Thymus (tissue), 11 donors: ENCODE measurements around the gene AQP5. TPM values are rescaled to one million over a fixed set of nuclear protein-coding genes. Genes with fewer than 3 reads are reported as not detected.

Source experiments
- DNase-seq, 9 donors: peaks; one replicate each; pipeline ENCODE4 v3.0.0-alpha.2; 2013; ENCODE audit warnings: low spot score in 9 of 9, low read depth in 6 of 9, missing footprints in 1 of 9
- H3K27ac ChIP-seq, 2 donors: one replicate each; pipeline ENCODE4 v1.5.1; 2013; ENCODE audit warnings: control low read depth in 1 of 2, low read depth in 1 of 2, low read length in 1 of 2, mild to moderate bottlenecking in 1 of 2, moderate library complexity in 1 of 2
- H3K27me3 ChIP-seq, 2 donors: one replicate each; pipeline ENCODE4 v1.5.1; 2013; ENCODE audit warnings: low read length in 1 of 2; ENCODE audit not compliant: control insufficient read depth in 2 of 2, insufficient read depth in 1 of 2
- H3K36me3 ChIP-seq, 2 donors: one replicate each; pipeline ENCODE4 v1.5.1; 2013; ENCODE audit warnings: low read length in 1 of 2, mild to moderate bottlenecking in 1 of 2, moderate library complexity in 1 of 2; ENCODE audit not compliant: control insufficient read depth in 2 of 2, insufficient read depth in 2 of 2
- H3K4me1 ChIP-seq, 2 donors: one replicate each; pipeline ENCODE4 v1.5.1; 2013; ENCODE audit warnings: low read length in 2 of 2; ENCODE audit not compliant: control insufficient read depth in 2 of 2, insufficient read depth in 2 of 2
- H3K4me3 ChIP-seq, 2 donors: one replicate each; pipeline ENCODE4 v1.5.1; 2013; ENCODE audit warnings: low read length in 2 of 2, control low read depth in 1 of 2, mild to moderate bottlenecking in 1 of 2
- H3K9me3 ChIP-seq, 2 donors: one replicate each; pipeline ENCODE4 v1.5.1; 2013; ENCODE audit warnings: low read length in 1 of 2, mild to moderate bottlenecking in 1 of 2; ENCODE audit not compliant: control insufficient read depth in 2 of 2, insufficient read depth in 1 of 2
- WGBS: extraction: QIAGEN DNeasy Blood & Tissue Kit; methylation state at CpG from one replicate; pipeline ENCODE4 v1.1.7; 2013; 5-methylcytosine and 5-hydroxymethylcytosine counted together
- polyA plus RNA-seq: library from polyadenylated mRNA; stranded (reverse); fragments of 200-250 nt; gene quantifications from one replicate; pipeline ENCODE4 v1.2.3, GENCODE V29; 2013
- total RNA-seq: library from RNA; stranded (reverse); fragments of 120-200 nt; gene quantifications from one replicate; pipeline ENCODE4 v1.2.4, GENCODE V29; 2013
- donor health status: healthy.

AQP5 gene
- total and polyA plus RNA-seq, 2 donors: 0.09 to 0.37 TPM

DNA sequence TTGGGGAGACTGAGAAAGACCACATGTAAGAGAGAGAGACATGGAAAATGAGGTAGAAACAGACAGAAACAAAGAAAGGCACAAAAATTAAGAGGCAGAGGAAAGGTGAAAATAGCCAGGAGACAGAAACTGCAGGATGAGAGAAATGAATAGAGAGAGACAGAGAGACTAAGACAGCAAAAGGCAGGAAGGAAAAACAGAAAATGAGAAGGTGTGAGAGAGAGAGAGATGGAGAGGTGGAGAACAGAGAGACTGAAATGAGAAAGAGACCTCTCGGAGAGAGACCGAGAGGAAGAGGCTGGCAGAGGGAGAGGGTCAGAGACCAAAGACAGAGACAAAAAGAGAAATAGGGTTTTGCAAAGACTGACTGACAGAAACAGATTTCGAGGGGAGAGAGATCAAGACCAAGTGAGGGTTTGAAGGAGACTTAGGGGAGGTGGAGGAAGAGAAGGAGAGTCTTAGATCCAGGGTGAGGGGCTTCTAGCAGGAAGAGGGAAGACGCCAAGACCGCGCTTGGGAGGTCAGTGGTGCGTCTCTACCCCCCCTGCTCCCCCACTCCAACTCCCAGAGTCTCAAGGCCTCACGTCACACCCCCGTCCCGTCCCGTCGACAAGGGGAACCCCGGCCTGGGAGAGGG lies 1.1 kb upstream of the AQP5 start:
- no peak overlapping the region for H3K27ac ChIP-seq
- H3K4me1 ChIP-seq: peaks cover 6 to 12% of the 10 kb centered on the region in 2 donors
- DNase-seq: no peak
- H3K4me3 ChIP-seq: no peak overlapping the region
- no peaks in the 10 kb centered on the region for H3K36me3 ChIP-seq
- 33% methylated on average over 13 of the region's 13 CpGs for WGBS
- H3K27me3 ChIP-seq: peaks cover 81 to 97% of the 10 kb centered on the region in 2 donors
- no peaks in the 10 kb centered on the region for H3K9me3 ChIP-seq

DNA sequence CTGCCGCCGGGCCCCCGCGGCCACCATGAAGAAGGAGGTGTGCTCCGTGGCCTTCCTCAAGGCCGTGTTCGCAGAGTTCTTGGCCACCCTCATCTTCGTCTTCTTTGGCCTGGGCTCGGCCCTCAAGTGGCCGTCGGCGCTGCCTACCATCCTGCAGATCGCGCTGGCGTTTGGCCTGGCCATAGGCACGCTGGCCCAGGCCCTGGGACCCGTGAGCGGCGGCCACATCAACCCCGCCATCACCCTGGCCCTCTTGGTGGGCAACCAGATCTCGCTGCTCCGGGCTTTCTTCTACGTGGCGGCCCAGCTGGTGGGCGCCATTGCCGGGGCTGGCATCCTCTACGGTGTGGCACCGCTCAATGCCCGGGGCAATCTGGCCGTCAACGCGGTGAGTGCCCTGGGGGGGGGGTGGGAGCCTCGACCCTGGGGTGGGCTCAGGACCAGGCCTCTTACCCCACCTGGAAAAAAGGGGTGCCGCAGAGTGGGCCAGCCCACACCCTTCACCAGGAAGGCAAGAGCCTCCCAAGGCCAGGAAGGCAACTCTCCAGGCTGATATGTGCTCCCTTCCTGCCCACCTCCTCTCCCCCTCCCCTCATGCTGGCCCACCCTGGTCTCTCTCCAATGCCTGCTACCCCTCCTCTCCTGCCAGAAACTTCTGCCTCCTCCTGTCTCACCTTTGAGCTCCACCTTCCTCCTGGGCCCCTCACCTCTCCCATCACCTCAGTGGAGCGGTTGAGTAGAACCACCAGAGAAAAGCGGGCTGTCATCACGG lies 507 bp downstream of the AQP5 start:
- H3K36me3 ChIP-seq: no peaks in the 10 kb centered on the region
- 57% methylated on average over 37 of the region's 37 CpGs for WGBS
- H3K4me1 ChIP-seq: peaks cover 7 to 14% of the 10 kb centered on the region in 2 donors
- no peak overlapping the region for H3K4me3 ChIP-seq
- DNase-seq: no peak
- peaks cover 75 to 97% of the 10 kb centered on the region in 2 donors for H3K27me3 ChIP-seq
- H3K27ac ChIP-seq: no peak overlapping the region
- H3K9me3 ChIP-seq: no peaks in the 10 kb centered on the region

- Histone ChIP-seq H3K27me3 (peaks cover 70 to 97% of the 10 kb centered on the region in 2 donors), H3K36me3 (no peaks in the 10 kb centered on the region), H3K4me1 (peaks cover 11 to 22% of the 10 kb centered on the region in 2 donors), H3K9me3 (no peaks in the 10 kb centered on the region), H3K4me3 (no peak overlapping the region), H3K27ac (no peak overlapping the region)
- DNase-seq: no peak
- WGBS: 89% methylated on average over 21 of the region's 21 CpGs
Observed at GRCh38 chr12:49962861-49963765, 1.4 kb downstream of the AQP5 start.

DNA sequence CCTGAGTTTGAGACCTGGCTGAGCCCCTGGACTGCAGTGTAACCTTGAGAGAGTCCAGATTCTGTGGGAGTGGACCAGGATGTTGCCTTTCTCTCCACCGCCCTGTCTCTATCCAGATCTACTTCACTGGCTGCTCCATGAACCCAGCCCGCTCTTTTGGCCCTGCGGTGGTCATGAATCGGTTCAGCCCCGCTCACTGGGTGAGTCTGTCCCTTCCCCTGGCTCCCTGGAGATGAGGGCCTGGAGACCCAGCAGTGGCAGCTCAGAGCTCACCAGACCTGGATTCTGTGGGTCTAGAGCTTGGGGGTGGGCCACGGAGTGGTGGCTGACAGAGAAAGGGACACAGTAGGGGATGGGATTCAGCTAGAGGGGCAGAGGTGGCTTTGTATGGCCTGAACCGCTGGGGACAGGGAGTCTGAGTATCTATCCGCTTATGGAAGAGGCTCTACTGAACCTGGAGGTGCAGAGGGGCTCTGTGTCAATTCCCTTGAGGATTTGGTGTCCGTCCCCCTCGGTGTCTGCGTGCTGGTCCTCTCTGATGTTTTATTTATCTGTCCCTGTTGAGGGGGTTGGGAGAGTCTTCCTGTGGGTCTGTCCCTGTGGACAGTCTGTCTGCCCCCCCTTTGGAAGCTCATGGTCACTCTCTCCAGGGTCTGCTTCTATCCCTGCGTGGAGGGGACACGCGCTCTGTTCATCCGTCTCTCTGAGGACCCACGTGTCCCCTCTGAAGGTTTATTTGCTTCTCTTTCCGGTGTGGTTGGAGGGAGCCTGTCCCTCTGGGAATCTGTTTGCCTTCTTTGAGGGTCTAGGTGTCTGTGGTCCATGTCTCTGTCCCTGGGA lies 2.5 kb downstream of the AQP5 start:
- Histone ChIP-seq H3K9me3 (no peaks in the 10 kb centered on the region), H3K4me1 (peaks cover 11 to 22% of the 10 kb centered on the region in 2 donors), H3K27me3 (peaks cover 62 to 97% of the 10 kb centered on the region in 2 donors), H3K27ac (no peak overlapping the region), H3K36me3 (no peaks in the 10 kb centered on the region), H3K4me3 (no peak overlapping the region)
- no peak for DNase-seq
- 85% methylated on average over 17 of the region's 17 CpGs for WGBS

DNA sequence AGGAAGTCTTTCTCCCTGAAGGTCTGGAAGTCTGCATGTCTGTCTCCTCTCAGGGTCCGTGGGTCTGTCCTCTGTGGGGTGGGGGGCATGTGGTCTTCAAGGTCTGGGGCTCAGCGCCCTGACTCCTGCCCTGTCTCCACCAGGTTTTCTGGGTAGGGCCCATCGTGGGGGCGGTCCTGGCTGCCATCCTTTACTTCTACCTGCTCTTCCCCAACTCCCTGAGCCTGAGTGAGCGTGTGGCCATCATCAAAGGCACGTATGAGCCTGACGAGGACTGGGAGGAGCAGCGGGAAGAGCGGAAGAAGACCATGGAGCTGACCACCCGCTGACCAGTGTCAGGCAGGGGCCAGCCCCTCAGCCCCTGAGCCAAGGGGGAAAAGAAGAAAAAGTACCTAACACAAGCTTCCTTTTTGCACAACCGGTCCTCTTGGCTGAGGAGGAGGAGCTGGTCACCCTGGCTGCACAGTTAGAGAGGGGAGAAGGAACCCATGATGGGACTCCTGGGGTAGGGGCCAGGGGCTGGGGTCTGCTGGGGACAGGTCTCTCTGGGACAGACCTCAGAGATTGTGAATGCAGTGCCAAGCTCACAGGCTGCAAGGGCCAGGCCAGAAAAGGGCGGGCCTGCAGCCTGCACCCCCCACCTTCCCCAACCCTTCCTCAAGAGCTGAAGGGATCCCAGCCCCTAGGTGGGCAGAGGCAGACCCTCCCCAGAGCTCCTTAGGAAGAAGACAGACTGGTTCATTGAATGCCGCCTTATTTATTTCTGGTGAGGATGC lies 3.4 kb downstream of the AQP5 start:
- Histone ChIP-seq H3K27me3 (peaks cover 57 to 97% of the 10 kb centered on the region in 2 donors), H3K9me3 (no peaks in the 10 kb centered on the region), H3K4me3 (no peak overlapping the region), H3K4me1 (peaks cover 8 to 15% of the 10 kb centered on the region in 2 donors), H3K36me3 (no peaks in the 10 kb centered on the region), H3K27ac (no peak overlapping the region)
- DNase-seq: no peak
- 67% methylated on average over 13 of the region's 13 CpGs for WGBS

DNA sequence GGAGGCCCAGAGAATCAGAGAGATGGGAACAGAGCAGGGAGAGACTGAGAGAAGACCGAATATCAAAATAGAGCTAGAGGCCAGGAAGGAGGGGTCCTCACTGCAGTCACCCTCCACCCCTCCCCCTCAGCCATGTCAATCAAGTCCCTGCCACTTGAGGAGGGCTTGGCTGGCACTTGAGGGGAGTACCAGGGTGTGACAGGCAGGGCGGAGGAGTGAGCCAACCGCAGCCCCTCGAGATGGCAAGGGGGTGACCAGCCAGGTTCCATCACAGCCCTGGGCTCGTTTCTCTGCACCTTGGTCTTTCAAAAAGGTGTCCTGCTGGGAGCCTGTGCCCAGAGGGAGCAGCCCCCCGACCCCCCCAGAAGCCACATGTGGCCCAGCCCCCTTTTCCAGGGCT lies 4.2 kb downstream of the AQP5 start:
- DNase-seq: no peak
- Histone ChIP-seq H3K27me3 (peaks cover 50 to 97% of the 10 kb centered on the region in 2 donors), H3K9me3 (no peaks in the 10 kb centered on the region), H3K36me3 (no peaks in the 10 kb centered on the region), H3K4me3 (no peak overlapping the region), H3K27ac (no peak overlapping the region), H3K4me1 (peaks cover 7 to 11% of the 10 kb centered on the region in 2 donors)
- WGBS: 71% methylated on average over 6 of the region's 6 CpGs

DNA sequence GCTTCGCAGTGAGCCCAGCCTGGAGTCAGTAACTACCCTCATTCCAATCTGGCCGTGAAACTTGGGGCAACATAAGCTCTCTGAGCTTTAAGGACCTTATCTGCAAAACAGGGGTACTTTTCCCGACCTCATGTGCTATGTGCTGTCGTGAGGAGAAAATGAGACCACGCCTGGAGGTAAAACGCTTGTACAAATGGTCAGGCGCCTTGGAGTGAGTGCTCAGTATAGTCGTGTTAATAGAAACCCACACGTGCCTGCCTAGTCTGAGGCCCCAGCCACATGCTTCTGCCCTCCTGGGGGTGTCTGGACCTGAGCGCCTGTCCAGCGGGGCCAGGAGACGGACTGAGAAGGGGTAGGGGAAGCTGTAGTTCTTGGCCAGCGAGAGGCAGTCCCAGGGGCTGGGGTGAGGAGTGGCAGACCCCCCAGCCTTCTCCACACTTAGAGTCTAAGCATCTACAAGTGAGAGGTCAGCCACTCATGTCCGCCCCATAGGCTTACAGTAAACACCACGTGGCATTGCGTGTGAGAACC lies 4.9 kb downstream of the AQP5 start:
- H3K27me3 ChIP-seq: peaks cover 43 to 98% of the 10 kb centered on the region in 2 donors
- no peak overlapping the region for H3K4me3 ChIP-seq
- no peaks in the 10 kb centered on the region for H3K36me3 ChIP-seq
- no peak for DNase-seq
- peaks cover 4 to 10% of the 10 kb centered on the region in 2 donors for H3K4me1 ChIP-seq
- H3K27ac ChIP-seq: no peak overlapping the region
- 32% methylated on average over 16 of the region's 16 CpGs for WGBS
- no peaks in the 10 kb centered on the region for H3K9me3 ChIP-seq
